Measurements from ENCODE around the gene SFXN3.

The SFXN3 gene

GRCh38 chr10:100986952-100987684 lies 43.9 kb upstream of the SFXN3 start, which contains the start of the genes MRPL43 and TWNK:
Gene MRPL43 (minus strand): TSS chr10:100987497. CDS start chr10:100987443, 54 bp downstream.
Gene TWNK (plus strand): TSS chr10:100987543. CDS start chr10:100988211, 668 bp downstream.
- no peak for DNase-seq (ENCODE audit: extremely low read depth, low read depth)
- no peak for TF ChIP-seq CTCF (IDR thresholded peaks at IDR 0.05; ENCODE audit: low read depth, low read length, missing control alignments)
- peak within 1 kb of the TSS; percentile 84 for H3K4me3 ChIP-seq (replicated peaks; ENCODE audit: low read depth, low read length)

- no peak for TF ChIP-seq CTCF (IDR thresholded peaks at IDR 0.05; ENCODE audit: low read depth, low read length, missing control alignments)
Observed at GRCh38 chr10:100987685-100988049, 43.4 kb upstream of the SFXN3 start.

GRCh38 chr10:100988166-100988565 lies 42.9 kb upstream of the SFXN3 start:
- no peak for TF ChIP-seq CTCF (IDR thresholded peaks at IDR 0.05; ENCODE audit: low read depth, low read length, missing control alignments)
- H3K4me3 ChIP-seq (replicated peaks; ENCODE audit: low read depth, low read length) = peak overlapping the region; percentile 84

More at GRCh38 chr10:100987685-100988049, 43.4 kb upstream of the SFXN3 start:
- DNase-seq (ENCODE audit: extremely low read depth, low read depth) = no peak
- peak overlapping the region; percentile 84 for H3K4me3 ChIP-seq (replicated peaks; ENCODE audit: low read depth, low read length)

GRCh38 chr10:100989088-100989487 lies 41.9 kb upstream of the SFXN3 start:
- H3K4me3 ChIP-seq (replicated peaks; ENCODE audit: low read depth, low read length) = peak overlapping the region; percentile 84
- no peak for DNase-seq (ENCODE audit: extremely low read depth, low read depth)
- no peak for TF ChIP-seq CTCF (IDR thresholded peaks at IDR 0.05; ENCODE audit: low read depth, low read length, missing control alignments)

More at GRCh38 chr10:100988166-100988565, 42.9 kb upstream of the SFXN3 start:
- no peak for DNase-seq (ENCODE audit: extremely low read depth, low read depth)

GRCh38 chr10:100993986-100994708 lies 36.9 kb upstream of the SFXN3 start:
- peak; percentile 67 for TF ChIP-seq CTCF (IDR thresholded peaks at IDR 0.05; ENCODE audit: low read depth, low read length, missing control alignments)
- no peak for DNase-seq (ENCODE audit: extremely low read depth, low read depth)
- no peak overlapping the region for H3K4me3 ChIP-seq (replicated peaks; ENCODE audit: low read depth, low read length)

GRCh38 chr10:100995181-100995580 lies 35.9 kb upstream of the SFXN3 start:
- no peak for DNase-seq (ENCODE audit: extremely low read depth, low read depth)
- H3K4me3 ChIP-seq (replicated peaks; ENCODE audit: low read depth, low read length) = no peak overlapping the region
- TF ChIP-seq CTCF (IDR thresholded peaks at IDR 0.05; ENCODE audit: low read depth, low read length, missing control alignments) = no peak
